ENCODE results near the gene LAMB4.

Gene LAMB4

DNA sequence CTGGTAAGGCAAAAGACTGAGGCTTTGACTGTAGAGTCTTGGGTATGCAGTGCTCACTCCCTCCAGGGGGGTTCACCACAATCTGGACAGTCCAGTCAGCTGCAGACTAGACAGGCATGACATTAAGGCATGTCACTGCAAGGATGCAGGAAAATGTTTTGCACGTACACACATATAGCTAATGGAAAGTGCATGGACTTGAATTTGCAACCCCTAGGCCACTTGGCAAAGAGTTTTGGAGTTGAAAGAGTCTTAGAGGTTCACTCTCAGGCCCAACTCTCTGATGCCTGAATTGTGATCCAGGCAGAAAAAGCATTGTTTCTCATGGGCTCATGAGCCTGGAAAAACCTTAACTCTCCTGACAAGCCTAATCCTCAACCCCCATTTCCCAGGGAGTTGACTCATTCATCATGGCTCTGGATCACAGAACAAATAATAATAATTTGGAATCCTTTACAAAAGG, 51.9 kb downstream of the LAMB4 start:
- DNase-seq (ENCODE audit: low read depth): no peak

DNA sequence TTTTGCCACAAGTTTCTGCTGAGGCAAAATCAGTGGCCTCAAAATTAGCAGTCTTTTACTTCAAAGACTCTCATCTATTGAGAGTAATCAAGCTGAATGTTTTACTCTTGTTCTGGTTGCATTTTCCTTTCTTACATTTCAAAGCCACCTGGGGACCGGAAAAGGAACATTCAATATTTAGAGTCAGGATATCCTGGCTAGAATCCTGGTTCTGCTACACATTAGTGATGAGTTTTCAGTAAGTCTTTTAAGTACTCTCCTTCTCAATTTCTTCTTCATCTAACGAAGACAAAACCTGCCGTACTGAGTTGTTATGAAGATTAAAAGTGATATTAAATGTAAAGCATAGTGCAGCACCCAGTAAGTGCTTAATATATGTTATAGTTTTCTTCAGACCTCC, 52.5 kb downstream of the LAMB4 start:
- no peak for DNase-seq (ENCODE audit: low read depth)

DNA sequence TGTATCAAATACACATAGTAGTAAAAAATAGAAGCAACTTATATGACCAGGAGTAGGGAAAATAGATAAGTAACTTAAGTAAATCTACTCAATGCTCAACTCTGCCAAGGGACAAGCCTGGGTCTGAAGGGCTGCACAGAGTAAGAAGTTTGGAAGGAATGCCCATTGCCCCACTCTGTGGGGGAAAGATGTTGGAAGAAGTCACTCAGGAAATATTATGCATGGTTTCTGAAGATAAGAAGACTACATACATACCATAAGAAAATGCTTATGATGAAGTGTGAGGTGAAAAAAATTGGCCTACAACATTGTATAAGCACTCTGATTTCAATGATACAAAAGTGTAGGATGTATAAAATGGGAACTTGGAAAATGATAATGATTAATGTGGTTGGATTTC, 54.0 kb downstream of the LAMB4 start:
- DNase-seq (ENCODE audit: low read depth): no peak

DNA sequence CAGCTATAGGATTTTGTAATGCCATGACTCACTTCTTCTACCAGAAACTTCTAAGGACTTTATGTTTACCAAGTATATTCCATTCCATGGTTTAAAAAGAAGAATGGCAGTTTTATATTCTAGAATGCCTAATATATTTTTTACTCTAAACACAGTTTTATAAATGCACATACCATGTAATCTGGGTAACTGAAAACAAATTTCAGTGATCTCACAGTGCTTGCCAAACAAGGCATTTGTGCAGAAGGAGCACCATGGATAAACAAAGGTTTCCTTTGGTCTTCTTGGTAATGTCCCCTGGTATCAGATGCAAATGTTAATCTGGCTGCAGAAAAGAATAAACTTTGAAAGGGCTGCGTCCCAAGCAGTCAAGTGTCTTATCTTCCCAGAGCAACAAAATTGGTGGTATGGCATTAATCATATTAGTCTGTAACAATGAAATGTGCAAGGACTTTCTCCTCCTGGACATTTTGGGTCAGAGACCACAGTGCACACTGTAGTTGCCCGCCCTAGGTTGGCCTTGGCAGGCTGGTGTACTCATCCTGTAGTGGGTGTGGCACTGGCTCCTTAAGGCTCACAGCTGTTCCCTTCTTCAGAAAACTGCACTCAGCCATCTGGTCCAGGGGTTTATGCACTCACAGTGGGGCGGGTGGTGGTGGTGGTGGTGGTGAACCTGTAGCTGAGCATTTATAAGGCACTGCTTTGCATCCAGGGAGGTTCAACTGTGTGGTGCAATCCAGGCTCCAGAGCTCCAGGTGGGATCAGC, 56.7 kb downstream of the LAMB4 start:
- DNase-seq (ENCODE audit: low read depth): no peak

DNA sequence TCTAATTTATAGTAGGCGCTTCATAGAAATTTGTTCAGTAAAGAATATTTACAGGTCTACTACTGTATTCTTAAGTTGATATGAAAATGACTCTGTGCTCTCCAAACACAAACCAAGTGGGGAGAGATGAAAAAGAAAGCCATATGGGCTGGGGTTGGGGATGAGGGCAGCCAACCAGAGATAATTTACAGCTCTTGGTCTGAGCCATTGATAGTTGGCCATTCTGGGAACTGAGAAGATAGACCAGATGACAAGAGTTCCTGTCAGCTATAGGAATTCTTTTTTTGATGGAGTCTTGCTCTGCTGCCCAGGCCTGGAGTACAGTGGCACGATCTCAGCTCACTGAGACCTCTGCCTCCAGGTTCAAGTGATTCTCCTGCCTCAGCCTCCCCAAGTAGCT, 57.4 kb downstream of the LAMB4 start:
- DNase-seq (ENCODE audit: low read depth): no peak

DNA sequence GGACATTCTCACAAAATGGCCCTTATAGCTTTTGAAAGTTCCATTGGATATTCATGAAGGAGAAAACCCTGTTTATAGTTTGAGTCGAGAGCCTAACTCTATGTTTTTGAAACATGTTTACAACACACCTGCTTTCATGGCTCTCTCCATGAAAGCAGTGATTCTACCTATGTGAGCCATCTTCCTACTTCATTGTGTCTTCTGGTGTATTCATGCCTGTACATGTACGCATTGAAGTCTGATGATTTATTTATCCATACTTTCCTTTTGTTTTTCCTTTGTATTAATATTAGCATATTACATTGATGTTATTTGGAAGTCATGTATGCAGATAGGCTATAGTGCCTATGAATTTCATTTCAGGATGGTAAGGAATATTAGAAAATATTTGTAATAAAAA, 58.0 kb downstream of the LAMB4 start:
- no peak for DNase-seq (ENCODE audit: low read depth)

DNA sequence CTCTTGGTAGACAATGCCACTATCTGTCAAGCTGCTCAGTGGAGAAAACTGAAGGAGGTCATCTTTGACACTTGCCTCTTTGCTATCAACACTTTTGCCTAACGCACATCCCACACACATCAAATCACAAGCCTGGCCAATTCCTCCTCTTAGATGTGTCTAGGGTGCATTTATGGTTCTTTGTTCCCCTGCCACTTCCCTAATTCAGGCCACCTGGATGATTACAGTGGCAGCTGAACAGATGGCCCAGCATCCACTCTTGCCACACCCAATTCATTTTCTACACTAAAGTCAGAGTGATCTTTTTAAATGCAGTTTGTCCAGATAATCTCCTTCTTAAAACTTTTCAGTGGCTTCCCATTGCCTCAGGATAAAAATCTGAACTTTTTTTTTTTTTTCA, 58.6 kb downstream of the LAMB4 start:
- DNase-seq (ENCODE audit: low read depth): no peak

DNA sequence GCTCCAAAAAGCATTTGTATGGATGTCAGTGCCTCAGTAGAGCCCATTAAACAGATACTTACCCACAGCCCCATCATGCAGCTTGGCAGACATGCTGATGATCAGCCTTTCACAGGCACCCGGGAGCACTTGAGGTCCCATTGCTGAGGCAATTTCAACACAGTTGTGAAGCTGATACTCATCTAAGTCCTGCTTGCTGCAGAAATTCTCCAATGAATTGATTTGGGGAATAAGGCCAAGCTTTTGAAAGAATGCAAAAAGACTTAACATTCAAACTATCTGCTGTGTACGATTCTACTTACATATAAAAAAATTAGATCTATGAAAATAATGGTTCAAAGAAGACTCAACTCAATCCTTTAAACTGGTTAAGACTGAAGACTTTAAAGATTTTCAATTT, 60.5 kb downstream of the LAMB4 start:
- no peak for DNase-seq (ENCODE audit: low read depth)

DNA sequence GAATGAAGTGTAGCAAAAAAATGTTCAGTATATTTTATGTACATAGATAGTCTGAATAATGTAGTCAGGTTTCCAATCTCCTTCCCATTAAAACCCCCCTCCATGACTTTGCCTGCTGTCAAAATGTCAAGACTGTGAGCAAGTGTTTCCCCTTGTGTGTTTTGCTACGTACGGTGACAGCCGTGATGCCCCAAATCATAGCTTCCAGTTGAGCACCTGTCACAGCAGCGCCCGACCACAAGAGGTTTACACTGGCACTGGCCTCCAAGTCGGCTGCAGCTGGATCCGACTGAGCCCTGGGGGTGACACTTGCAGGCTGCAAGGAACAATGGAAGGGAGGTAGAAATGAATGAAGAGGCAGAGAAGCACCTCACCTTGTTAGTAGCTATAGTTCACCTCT, 62.3 kb downstream of the LAMB4 start:
- DNase-seq (ENCODE audit: low read depth): no peak

DNA sequence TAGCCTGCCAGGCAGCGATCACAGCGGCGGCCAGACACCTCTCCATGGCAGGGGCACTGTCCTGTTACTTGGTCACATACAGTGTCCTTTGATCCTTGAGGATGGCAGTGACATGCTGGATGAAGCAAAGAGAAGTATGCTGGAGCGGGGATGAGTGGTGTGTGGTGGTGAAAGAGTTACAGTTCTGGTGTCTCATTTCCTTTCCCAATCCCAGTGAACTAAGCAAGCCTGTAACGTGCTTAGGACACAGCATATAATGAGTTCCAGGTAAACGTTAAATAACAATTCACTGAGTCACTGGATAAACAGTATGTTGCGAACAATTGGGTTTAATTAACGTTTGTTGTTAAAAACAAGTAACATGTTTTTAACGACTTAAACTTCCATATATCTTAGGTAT, 63.7 kb downstream of the LAMB4 start:
- no peak for DNase-seq (ENCODE audit: low read depth)

DNA sequence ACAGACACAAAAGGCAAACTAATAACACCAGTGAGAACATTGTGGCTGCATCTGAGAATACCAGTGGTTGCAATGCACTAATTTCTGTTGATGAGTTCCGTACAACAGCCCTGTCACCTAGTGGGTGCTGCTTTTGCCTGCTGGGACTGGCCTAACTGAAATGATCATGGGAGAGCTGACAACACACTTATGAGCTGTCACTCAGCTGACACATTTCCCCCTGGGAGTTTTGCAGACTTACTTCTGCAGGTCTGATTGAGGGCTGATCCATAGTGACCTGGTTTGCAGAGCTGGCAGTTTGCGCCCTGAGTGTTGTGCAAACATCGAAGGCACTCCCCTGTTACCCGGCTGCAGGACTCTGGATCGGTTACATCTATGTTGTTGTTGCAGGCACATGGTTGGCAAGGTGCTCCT, 66.6 kb downstream of the LAMB4 start:
- DNase-seq (ENCODE audit: low read depth): no peak

DNA sequence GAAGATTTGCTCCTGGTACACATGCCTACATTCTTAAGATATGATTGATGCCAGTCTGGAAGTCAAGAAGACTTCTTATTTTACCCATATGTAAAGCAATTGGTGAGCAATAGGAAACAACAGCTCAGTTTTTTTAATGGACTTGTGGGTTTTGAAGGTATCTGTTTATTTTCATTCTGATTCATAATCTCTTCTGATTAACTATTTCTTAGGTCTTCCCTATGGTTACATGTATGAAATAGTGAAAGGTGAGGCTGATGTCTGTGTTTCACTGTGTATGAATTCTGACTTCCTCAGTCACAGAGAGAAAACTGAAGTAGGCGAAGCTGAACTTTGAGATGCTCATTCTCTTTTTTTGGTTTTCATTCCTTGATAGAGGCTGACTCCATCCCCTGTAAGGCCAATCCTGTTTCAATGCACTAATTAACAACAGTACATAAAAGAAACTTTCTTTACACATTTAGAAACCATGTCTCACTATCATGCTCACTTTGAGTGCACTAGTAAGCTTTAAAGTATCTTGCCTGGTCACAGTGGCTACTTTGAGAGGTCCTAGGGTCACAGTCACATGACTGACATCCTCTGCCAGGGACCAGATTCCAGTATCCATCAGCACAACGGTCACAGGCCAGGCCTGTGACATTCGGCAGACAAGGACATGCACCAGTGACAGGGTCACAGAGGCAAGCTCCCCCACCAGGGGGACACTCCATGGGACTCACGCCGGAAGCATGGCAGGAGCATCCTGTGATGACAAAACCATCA, 67.7 kb downstream of the LAMB4 start:
- no peak for DNase-seq (ENCODE audit: low read depth)

DNA sequence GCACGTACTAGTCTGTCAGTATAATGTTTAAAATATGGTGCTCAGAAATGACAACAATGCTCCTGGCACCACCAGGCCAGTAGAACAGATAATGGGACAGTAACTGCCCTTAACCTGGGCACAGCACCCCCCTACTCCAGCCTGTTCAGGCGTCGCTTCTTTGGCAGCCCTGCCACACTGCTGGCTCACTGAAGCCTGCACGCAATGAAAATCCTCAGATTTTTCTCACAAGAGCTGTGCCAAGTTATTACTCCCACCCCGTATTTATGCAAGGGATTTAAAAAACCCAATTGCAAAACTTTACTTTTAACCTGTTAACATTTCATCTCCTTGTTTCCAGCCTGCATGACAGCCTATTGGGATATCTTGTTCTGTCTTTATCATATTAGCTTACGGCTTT, 70.6 kb downstream of the LAMB4 start:
- DNase-seq (ENCODE audit: low read depth): no peak

DNA sequence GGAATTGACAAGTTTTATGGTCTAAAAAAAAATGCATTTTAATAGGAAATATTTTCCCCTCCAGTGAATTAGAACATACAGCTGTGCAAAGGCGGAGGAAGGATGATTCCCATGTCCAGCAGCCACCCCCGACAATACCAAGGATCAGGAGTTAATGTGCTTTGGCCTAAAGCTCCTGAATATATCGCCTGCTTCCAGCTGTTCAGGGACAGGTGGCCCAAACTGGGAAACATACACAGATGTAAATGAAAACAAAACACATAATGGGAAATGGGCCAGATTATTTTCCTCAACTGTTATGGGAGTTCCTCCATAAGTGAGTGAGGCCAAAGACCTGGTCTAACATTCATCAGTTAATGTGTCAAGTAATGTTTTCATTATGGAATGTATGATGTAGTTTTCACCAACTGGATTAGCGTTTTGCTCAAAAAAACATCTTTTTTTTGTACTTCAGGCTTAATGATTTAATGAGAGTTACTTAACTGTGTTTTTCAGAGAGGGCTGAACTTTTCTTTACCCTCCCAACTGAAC, 72.1 kb downstream of the LAMB4 start:
- DNase-seq (ENCODE audit: low read depth): no peak

DNA sequence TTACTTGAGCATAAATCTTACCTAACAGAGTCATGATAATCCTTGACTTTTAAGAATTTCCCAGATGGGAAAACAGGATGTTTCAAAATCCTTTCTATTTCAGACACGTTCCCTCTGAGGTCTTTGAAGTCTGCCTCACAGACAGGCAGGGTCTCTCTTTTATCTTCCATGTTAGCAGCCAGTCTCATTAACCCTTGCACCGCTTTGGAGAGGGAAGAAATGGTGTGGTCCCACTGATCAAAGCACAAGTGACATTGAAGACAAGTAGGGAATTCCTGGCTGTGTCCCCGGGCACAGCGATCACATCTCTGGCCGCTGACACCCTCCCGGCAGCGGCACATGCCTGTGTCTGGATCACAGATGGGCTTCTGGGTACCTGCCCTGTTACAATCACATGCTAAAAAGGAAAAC, 74.5 kb downstream of the LAMB4 start:
- no peak for DNase-seq (ENCODE audit: low read depth)

DNA sequence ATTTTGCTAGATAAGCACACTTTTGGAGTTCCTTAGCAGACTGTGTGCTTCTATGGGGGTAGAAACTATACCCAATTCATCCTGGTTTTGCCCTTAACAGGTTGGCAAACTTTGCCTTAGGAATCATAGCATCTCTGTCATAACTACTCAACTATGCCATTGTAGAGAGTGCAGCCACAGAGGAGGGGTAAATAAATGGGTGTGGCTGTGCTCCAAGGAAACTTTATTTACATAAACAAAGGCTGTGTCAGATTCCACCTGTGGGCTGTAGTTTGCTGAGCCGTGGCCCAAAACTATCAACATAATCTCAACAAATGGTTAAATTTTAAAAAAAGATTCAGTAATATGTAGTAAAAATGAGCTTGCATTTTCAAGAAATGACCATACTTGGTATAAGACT, 75.6 kb downstream of the LAMB4 start:
- no peak for DNase-seq (ENCODE audit: low read depth)

DNA sequence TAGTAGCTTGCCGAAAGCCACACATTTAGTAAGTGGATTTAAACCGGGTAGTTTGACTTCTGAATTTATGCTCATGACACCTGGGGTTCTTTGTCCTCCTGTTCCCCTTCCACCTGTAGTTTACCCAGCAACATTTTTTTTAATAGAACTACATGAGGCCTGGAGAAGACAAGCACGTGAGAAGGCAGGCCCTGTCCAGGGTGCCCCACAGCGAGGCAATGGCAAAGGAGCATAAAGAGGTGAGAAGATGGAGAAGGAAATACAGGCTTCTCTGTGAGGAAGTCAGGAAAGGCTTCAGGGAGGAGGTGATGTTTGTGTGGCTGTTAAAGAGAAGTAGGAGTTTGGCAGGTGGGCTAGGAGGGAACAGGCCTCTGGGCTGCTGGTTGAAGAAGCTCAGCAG, 76.9 kb downstream of the LAMB4 start:
- DNase-seq (ENCODE audit: low read depth): no peak

DNA sequence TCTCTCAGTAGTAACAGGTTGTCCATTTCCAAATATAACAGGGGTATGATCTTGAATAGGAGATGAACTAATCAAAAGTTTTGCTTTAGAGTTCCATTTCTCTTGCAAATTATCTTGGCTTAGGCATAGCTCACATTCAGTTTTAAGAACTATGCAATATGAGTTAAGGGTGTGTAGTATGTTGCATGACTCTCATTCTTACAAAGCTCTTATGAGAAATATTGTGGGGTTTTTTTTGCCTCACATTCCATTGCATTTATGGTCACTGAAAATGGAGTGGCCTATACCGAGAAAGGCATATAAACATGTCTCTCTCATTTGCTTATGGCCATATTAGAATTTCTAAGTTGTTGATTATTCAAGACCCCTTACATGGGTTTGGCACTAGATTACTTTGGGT, 78.7 kb downstream of the LAMB4 start:
- DNase-seq (ENCODE audit: low read depth): no peak

DNA sequence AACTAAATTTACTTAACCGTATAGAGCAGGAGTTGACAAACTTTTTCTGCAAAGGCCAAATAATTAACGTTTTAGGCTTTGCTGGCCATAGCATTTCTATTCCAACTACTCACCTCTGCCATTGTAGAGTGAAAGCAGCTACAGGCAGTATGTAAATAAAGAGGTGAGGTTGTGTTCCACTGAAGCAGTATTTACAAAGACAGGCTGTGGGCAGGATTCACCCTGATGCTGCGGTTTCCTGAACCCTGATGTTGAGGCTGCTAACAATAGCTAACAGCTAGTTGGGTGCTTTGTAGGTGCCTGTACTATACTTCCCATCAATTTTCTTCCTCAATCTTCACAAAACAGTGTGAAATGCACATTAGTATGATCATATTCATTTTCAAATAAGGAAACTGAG, 80.2 kb downstream of the LAMB4 start:
- no peak for DNase-seq (ENCODE audit: low read depth)

DNA sequence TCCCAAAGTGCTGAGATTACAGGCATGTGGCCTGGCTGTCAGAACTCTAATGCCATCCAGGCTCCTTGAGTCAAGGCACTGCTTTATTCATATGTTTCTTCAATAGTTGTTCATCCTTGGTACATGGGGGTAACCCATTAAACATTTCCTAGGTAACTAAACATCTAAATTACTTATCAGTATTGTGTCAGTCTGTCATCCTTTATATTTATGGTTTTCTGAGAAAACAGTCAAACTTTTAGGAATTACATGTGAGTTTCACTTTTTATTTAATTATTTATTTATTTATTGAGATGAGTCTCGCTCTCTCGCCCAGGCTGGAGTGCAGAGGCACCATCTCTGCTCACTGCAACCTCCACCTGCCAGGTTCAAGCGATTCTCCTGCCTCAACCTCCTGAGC, 81.7 kb downstream of the LAMB4 start:
- DNase-seq (ENCODE audit: low read depth): no peak

DNA sequence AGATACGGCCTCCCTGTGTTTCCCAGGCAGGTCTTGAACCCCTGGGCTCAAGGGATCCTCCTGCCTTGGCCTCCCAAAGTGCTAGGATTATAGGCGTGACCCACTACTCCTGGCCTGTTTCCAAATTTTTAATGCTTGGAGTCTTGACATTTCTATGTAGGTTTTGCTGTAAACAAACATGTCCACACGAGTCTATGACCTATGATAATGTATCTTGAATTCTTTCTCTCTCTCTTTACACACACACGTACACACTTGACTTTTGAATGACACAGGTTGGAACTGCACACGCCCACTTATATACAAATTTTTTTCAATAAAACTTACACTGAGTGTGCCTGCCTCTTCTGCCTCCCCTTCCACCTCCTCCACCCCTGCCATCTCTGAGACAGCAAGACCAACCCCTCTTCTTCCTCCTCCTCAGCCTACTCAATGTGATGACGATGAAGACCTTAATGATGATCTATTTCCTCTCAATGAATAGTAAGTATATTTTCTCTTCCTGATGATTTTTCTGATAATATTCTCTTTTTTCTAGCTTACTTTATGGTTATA, 83.1 kb downstream of the LAMB4 start:
- no peak for DNase-seq (ENCODE audit: low read depth)

DNA sequence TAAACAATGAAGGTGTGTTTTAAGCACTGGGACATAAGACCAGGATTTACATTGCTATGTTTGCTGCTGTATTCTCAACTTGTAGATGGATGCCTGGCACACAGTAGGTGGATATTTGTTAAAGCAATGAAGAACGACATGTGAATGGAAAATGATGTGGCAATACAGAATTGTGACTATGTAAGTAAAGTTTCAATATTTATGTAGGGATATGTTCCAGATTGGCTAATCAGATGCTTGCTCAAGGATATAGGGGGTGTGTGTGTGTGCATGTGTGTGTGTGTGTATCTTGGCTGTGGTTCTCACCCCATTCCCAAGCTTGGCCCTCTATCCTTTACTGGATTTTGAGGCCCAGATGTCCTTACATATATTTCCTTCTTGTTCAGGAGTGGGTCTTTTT, 84.5 kb downstream of the LAMB4 start:
- DNase-seq (ENCODE audit: low read depth): no peak

DNA sequence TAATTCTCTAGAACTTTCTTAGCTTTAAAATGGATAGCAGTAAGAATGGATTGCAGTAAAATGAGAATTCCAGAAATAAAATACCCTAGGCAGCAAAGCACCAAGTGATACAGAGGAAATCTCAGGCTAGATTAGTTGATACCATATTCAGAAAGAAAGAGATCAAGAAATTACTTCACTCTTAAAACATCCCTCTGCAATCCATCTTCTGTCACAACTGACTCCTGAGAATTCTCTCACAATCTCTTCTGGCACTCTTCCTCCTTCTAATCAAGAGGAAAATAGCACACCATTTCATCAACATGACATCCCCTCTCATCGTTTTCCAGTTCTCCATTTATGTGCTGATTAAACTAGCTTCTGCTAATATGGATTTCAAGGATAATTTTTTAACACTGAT, 85.0 kb downstream of the LAMB4 start:
- DNase-seq (ENCODE audit: low read depth): no peak
